ENCODE results near the gene LEPR. TPM values are rescaled to one million over a fixed set of nuclear protein-coding genes. Genes with fewer than 3 reads are reported as not detected.

LEPR gene
- total RNA-seq, 1 experiment from 2014 or later, result 5.3 TPM

DNA sequence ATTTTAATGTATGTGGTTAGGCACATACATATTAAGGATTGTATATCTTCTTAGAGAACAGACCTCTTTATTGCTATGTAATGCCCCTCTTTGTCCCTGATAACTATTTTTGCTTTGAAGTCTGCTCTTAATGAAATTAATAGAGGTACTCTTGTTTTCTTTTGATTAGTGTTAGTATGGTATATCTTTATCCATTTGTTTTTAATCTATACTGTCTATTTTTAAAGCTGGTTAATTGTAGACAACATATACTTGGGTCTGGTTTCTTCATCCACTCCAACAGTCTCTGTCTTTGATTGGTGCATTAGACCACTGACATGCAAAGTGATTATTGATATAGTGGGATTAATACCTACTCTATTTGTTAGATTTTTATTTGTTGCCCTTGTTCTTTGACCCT, 36.0 kb downstream of the LEPR start:
- ChIA-PET POLR2A (no interaction called here), CTCF (no interaction called here)
- peaks cover 20% of the 10 kb centered on the region for H3K36me3 Mint-ChIP-seq
- no peak overlapping the region for H3K27ac Mint-ChIP-seq
- TF ChIP-seq, protein P1, sequence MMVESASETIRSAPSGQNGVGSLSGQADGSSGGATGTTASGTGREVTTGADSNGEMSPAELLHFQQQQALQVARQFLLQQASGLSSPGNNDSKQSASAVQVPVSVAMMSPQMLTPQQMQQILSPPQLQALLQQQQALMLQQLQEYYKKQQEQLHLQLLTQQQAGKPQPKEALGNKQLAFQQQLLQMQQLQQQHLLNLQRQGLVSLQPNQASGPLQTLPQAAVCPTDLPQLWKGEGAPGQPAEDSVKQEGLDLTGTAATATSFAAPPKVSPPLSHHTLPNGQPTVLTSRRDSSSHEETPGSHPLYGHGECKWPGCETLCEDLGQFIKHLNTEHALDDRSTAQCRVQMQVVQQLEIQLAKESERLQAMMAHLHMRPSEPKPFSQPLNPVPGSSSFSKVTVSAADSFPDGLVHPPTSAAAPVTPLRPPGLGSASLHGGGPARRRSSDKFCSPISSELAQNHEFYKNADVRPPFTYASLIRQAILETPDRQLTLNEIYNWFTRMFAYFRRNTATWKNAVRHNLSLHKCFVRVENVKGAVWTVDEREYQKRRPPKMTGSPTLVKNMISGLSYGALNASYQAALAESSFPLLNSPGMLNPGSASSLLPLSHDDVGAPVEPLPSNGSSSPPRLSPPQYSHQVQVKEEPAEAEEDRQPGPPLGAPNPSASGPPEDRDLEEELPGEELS (CRISPR knock-in tag; IDR thresholded peaks at IDR 0.05), result no peak
- TF ChIP-seq ZNF138 (CRISPR knock-in tag; conservative IDR thresholded peaks at IDR 0.05) (no peak), ZNF121 (CRISPR knock-in tag; IDR thresholded peaks at IDR 0.05) (no peak), NR3C1 (CRISPR knock-in tag; conservative IDR thresholded peaks at IDR 0.05; ENCODE audit: low read depth) (no peak)
- TF ChIP-seq, protein P2, sequence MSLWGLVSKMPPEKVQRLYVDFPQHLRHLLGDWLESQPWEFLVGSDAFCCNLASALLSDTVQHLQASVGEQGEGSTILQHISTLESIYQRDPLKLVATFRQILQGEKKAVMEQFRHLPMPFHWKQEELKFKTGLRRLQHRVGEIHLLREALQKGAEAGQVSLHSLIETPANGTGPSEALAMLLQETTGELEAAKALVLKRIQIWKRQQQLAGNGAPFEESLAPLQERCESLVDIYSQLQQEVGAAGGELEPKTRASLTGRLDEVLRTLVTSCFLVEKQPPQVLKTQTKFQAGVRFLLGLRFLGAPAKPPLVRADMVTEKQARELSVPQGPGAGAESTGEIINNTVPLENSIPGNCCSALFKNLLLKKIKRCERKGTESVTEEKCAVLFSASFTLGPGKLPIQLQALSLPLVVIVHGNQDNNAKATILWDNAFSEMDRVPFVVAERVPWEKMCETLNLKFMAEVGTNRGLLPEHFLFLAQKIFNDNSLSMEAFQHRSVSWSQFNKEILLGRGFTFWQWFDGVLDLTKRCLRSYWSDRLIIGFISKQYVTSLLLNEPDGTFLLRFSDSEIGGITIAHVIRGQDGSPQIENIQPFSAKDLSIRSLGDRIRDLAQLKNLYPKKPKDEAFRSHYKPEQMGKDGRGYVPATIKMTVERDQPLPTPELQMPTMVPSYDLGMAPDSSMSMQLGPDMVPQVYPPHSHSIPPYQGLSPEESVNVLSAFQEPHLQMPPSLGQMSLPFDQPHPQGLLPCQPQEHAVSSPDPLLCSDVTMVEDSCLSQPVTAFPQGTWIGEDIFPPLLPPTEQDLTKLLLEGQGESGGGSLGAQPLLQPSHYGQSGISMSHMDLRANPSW (CRISPR knock-in tag; conservative IDR thresholded peaks at IDR 0.05; ENCODE audit: low read depth), result no peak
- TF ChIP-seq, protein P3, sequence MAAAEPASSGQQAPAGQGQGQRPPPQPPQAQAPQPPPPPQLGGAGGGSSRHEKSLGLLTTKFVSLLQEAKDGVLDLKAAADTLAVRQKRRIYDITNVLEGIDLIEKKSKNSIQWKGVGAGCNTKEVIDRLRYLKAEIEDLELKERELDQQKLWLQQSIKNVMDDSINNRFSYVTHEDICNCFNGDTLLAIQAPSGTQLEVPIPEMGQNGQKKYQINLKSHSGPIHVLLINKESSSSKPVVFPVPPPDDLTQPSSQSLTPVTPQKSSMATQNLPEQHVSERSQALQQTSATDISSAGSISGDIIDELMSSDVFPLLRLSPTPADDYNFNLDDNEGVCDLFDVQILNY (CRISPR knock-in tag; IDR thresholded peaks at IDR 0.05), result no peak
- TF ChIP-seq, protein P4, sequence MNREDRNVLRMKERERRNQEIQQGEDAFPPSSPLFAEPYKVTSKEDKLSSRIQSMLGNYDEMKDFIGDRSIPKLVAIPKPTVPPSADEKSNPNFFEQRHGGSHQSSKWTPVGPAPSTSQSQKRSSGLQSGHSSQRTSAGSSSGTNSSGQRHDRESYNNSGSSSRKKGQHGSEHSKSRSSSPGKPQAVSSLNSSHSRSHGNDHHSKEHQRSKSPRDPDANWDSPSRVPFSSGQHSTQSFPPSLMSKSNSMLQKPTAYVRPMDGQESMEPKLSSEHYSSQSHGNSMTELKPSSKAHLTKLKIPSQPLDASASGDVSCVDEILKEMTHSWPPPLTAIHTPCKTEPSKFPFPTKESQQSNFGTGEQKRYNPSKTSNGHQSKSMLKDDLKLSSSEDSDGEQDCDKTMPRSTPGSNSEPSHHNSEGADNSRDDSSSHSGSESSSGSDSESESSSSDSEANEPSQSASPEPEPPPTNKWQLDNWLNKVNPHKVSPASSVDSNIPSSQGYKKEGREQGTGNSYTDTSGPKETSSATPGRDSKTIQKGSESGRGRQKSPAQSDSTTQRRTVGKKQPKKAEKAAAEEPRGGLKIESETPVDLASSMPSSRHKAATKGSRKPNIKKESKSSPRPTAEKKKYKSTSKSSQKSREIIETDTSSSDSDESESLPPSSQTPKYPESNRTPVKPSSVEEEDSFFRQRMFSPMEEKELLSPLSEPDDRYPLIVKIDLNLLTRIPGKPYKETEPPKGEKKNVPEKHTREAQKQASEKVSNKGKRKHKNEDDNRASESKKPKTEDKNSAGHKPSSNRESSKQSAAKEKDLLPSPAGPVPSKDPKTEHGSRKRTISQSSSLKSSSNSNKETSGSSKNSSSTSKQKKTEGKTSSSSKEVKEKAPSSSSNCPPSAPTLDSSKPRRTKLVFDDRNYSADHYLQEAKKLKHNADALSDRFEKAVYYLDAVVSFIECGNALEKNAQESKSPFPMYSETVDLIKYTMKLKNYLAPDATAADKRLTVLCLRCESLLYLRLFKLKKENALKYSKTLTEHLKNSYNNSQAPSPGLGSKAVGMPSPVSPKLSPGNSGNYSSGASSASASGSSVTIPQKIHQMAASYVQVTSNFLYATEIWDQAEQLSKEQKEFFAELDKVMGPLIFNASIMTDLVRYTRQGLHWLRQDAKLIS (CRISPR knock-in tag; IDR thresholded peaks at IDR 0.05; ENCODE audit: borderline replicate concordance), result no peak
- TF ChIP-seq, protein P5, sequence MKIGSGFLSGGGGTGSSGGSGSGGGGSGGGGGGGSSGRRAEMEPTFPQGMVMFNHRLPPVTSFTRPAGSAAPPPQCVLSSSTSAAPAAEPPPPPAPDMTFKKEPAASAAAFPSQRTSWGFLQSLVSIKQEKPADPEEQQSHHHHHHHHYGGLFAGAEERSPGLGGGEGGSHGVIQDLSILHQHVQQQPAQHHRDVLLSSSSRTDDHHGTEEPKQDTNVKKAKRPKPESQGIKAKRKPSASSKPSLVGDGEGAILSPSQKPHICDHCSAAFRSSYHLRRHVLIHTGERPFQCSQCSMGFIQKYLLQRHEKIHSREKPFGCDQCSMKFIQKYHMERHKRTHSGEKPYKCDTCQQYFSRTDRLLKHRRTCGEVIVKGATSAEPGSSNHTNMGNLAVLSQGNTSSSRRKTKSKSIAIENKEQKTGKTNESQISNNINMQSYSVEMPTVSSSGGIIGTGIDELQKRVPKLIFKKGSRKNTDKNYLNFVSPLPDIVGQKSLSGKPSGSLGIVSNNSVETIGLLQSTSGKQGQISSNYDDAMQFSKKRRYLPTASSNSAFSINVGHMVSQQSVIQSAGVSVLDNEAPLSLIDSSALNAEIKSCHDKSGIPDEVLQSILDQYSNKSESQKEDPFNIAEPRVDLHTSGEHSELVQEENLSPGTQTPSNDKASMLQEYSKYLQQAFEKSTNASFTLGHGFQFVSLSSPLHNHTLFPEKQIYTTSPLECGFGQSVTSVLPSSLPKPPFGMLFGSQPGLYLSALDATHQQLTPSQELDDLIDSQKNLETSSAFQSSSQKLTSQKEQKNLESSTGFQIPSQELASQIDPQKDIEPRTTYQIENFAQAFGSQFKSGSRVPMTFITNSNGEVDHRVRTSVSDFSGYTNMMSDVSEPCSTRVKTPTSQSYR (CRISPR knock-in tag; IDR thresholded peaks at IDR 0.05), result no peak
- TF ChIP-seq, protein P6, sequence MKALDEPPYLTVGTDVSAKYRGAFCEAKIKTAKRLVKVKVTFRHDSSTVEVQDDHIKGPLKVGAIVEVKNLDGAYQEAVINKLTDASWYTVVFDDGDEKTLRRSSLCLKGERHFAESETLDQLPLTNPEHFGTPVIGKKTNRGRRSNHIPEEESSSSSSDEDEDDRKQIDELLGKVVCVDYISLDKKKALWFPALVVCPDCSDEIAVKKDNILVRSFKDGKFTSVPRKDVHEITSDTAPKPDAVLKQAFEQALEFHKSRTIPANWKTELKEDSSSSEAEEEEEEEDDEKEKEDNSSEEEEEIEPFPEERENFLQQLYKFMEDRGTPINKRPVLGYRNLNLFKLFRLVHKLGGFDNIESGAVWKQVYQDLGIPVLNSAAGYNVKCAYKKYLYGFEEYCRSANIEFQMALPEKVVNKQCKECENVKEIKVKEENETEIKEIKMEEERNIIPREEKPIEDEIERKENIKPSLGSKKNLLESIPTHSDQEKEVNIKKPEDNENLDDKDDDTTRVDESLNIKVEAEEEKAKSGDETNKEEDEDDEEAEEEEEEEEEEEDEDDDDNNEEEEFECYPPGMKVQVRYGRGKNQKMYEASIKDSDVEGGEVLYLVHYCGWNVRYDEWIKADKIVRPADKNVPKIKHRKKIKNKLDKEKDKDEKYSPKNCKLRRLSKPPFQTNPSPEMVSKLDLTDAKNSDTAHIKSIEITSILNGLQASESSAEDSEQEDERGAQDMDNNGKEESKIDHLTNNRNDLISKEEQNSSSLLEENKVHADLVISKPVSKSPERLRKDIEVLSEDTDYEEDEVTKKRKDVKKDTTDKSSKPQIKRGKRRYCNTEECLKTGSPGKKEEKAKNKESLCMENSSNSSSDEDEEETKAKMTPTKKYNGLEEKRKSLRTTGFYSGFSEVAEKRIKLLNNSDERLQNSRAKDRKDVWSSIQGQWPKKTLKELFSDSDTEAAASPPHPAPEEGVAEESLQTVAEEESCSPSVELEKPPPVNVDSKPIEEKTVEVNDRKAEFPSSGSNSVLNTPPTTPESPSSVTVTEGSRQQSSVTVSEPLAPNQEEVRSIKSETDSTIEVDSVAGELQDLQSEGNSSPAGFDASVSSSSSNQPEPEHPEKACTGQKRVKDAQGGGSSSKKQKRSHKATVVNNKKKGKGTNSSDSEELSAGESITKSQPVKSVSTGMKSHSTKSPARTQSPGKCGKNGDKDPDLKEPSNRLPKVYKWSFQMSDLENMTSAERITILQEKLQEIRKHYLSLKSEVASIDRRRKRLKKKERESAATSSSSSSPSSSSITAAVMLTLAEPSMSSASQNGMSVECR (CRISPR knock-in tag; IDR thresholded peaks at IDR 0.05; ENCODE audit: borderline replicate concordance), result no peak
- peaks cover 33% of the 10 kb centered on the region for H3K9me3 Mint-ChIP-seq
- H3K4me1 Mint-ChIP-seq, result peaks cover 28% of the 10 kb centered on the region
- no peak overlapping the region for H3K4me3 Mint-ChIP-seq
- H3K27me3 Mint-ChIP-seq (ENCODE audit: low read depth), result peaks cover 5% of the 10 kb centered on the region
- DNase-seq (ENCODE audit: low spot score) (no peak), ATAC-seq (no peak)

Measured in WTC11 (cell line).